Skeletal muscle satellite cell (primary cell): ENCODE results near the gene NUCKS1.

Experiments used
- H3K27me3 ChIP-seq: 2 replicates; pipeline ENCODE4 v1.7.0; 2013; ENCODE audit warnings: low read length; ENCODE audit not compliant: control insufficient read depth, insufficient read depth
- H3K36me3 ChIP-seq: 2 replicates; pipeline ENCODE4 v1.7.0; 2013; ENCODE audit warnings: mild to moderate bottlenecking, control low read depth, low read length; ENCODE audit not compliant: insufficient read depth
- H3K4me1 ChIP-seq: 2 replicates; pipeline ENCODE4 v1.7.0; 2013; ENCODE audit warnings: low read length; ENCODE audit not compliant: control insufficient read depth, insufficient read depth
- H3K4me2 ChIP-seq: 2 replicates; pipeline ENCODE4 v1.7.0; 2013; ENCODE audit warnings: mild to moderate bottlenecking, low read length
- H3K4me3 ChIP-seq: 2 replicates; pipeline ENCODE4 v1.7.0; 2013; ENCODE audit warnings: low read length
- H3K9ac ChIP-seq: 2 replicates; pipeline ENCODE4 v1.7.0; 2013; ENCODE audit warnings: mild to moderate bottlenecking, low read depth, low read length, moderate library complexity
- H3K9me3 ChIP-seq: replicated peaks from 2 replicates; pipeline ENCODE4 v1.7.0; 2013; ENCODE audit warnings: mild to moderate bottlenecking, control low read depth, low read length

Gene NUCKS1

DNA sequence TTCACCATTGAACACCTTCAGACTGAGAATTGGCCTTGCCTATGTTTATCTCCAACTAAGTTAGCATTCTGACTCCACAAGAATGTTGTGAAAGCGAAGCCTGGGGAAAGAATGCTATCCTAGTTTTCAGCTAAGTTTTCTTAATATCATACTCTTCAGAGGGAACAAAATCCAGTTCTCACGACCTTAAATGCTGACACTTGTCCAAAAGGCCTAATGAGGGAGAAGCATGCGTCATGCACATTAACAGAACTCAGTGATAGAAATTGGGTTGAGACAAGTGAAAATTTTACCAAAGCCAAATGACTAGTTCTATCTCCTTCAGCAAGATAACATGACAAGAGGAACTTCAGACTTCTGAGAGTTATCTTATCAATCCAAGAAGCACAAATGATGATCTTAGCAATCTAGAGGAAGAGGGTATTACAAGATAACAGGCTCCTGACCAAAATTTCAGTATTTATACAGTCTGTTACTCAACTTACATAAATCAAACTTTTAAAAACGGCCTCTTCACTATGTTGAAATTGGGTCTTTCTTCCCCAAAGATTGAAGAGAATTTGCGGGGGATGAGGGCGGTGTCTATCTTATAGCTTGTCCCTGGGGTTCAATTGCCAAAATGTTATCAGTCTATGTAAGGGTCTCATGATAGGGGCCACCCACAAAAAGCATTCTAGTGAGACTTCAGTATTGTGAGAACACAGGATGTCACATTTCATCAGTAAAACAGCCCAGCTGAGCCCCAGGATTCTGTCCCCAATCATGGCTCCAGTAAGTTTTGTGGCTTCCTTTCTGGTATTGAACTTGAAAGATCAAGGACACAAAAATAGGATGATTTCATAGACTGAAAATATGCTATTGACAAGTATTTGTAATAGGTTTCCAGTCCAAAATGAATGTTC, 43.1 kb downstream of the NUCKS1 start:
- no peaks in the 10 kb centered on the region for H3K27me3 ChIP-seq
- H3K4me2 ChIP-seq: no peak overlapping the region
- no peak overlapping the region for H3K4me3 ChIP-seq
- H3K36me3 ChIP-seq: peaks cover 56% of the 10 kb centered on the region
- H3K4me1 ChIP-seq: peaks cover 13% of the 10 kb centered on the region
- H3K9me3 ChIP-seq: no peaks in the 10 kb centered on the region
- H3K9ac ChIP-seq: no peak overlapping the region

DNA sequence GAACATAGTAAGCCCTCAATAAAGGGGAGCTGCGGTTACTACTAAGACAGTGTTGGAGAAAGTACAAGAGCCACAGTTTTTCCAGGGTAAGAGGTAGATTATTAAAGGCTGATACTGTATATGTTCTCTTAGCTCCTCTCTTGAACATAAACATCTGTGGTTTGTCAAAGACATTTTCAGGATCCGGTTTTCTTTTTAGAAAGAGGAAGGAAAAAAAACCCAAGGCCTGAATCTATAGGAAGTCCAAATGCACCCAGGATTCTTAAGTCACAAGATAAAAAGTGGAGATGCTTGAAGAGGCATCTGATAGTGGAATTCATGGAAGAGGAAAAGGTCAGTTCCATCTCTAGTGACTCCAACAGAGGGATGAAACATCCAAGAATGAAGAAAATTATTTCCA, 45.1 kb downstream of the NUCKS1 start:
- Histone ChIP-seq H3K9ac (no peak overlapping the region), H3K4me3 (no peak overlapping the region), H3K36me3 (peaks cover 44% of the 10 kb centered on the region), H3K4me2 (no peak overlapping the region), H3K27me3 (no peaks in the 10 kb centered on the region), H3K4me1 (peaks cover 13% of the 10 kb centered on the region), H3K9me3 (no peaks in the 10 kb centered on the region)

DNA sequence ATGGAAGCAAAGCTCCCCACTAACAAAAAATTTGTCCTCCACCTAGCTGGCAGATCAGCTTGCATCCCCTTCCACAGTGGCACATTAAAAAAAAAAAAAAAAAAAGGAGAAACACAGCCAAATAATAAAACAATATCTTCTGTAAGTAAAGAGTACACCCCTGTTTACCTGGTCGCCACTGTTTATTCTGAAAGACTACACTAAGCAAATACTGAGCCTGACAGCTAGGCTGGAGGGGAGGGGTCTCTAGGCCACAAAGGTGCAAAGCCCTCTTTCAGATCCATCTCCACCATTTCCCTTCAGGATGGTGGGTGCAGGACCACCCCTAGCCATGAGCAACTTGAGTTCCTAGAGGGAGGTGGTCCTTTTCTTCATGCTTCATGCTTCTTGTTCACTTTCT, 46.9 kb downstream of the NUCKS1 start:
- H3K4me3 ChIP-seq: no peak overlapping the region
- H3K36me3 ChIP-seq: peaks cover 31% of the 10 kb centered on the region
- H3K4me2 ChIP-seq: no peak overlapping the region
- H3K27me3 ChIP-seq: no peaks in the 10 kb centered on the region
- H3K9me3 ChIP-seq: no peaks in the 10 kb centered on the region
- H3K4me1 ChIP-seq: no peaks in the 10 kb centered on the region
- no peak overlapping the region for H3K9ac ChIP-seq

DNA sequence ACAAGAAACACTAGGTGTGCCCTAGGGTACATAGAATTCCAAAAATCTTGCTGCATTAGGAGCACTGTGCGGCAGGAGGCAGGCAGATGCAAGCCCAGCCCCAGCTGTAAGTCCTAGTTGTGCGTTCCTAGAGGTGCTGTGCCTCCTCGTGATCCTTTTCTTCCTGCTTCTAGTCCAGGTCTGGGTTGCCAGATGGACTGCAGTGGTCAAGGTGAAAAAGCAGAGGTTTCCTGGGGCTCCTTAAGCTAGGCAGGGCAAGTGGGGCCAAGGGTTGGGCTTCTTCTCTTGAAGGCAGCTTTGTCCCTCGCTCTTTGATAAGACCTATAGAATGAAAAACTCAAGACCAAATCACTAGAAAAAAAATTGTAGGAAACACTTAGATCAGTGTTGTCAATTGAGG, 48.1 kb downstream of the NUCKS1 start:
- Histone ChIP-seq H3K27me3 (no peaks in the 10 kb centered on the region), H3K4me2 (no peak overlapping the region), H3K9ac (no peak overlapping the region), H3K4me3 (no peak overlapping the region), H3K9me3 (no peaks in the 10 kb centered on the region), H3K4me1 (no peaks in the 10 kb centered on the region), H3K36me3 (peaks cover 28% of the 10 kb centered on the region)

DNA sequence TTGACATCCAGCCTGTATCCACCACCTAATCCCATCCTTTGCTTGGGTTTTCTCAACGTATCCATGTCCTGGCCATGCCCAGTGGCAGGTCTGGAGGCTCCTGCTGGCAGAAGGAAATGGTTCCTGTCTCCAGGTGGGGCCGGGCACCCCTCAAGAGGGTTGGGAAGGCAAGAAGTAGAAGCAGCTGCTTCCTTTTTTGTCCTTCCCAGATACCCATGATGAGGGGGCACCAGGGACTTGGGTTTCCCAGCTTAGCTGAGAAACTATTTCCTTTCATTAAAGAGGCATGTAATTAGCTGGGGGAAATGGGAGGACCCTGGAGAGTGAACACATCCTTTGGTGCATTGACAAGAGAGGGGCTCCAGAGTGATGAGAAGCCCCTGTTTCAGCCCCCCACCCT, 48.6 kb downstream of the NUCKS1 start:
- no peaks in the 10 kb centered on the region for H3K27me3 ChIP-seq
- no peak overlapping the region for H3K4me3 ChIP-seq
- no peaks in the 10 kb centered on the region for H3K9me3 ChIP-seq
- no peaks in the 10 kb centered on the region for H3K4me1 ChIP-seq
- no peak overlapping the region for H3K9ac ChIP-seq
- H3K36me3 ChIP-seq: peaks cover 24% of the 10 kb centered on the region
- H3K4me2 ChIP-seq: no peak overlapping the region

DNA sequence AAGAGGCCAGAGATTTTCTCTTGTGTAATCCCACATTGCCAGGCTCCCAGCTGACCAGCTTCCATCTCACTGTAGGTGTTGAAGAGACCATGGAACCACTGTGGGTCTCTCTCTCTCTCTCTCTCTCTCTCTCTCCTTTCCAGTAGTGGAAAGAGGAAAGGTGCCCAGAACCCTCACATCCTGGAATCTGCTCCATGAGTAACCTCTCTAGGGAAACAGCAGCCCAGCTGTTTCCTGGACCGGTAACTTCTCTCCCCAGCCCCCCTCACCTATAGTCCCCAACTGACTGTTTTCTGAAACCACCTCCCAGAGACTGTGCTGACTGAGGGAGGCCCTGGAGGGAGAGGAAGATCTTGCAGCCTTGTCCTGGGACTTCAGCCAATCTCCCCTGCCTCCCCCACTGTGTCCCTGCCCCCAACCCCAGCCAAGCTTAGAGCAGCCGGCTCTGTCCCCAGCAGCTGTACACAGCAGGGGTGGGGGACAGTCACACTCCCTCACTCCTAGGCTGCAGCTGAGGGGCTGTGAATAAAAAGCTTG, 49.0 kb downstream of the NUCKS1 start:
- H3K27me3 ChIP-seq: no peaks in the 10 kb centered on the region
- no peaks in the 10 kb centered on the region for H3K4me1 ChIP-seq
- H3K4me3 ChIP-seq: no peak overlapping the region
- H3K36me3 ChIP-seq: peaks cover 22% of the 10 kb centered on the region
- no peak overlapping the region for H3K9ac ChIP-seq
- no peak overlapping the region for H3K4me2 ChIP-seq
- no peaks in the 10 kb centered on the region for H3K9me3 ChIP-seq

DNA sequence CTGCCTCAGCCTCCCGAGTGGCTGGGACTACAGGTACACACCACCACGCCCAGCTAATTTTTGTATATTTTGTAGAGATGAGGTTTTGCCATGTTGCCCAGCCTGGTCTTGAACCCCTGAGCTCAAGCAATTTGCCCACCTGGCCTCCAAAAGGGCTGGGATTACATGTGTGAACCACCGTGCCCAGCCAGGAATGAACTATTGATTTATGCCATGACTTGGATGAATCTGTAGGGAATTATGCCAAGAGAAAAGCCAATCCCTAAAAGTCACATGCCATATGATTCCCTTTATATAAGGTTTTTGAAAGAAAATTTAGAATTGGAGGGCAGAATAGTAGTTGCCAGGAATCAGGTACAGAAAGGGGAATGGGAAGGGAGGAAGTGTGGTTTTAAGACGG, 50.6 kb downstream of the NUCKS1 start:
- Histone ChIP-seq H3K4me3 (no peak overlapping the region), H3K9ac (no peak overlapping the region), H3K9me3 (no peaks in the 10 kb centered on the region), H3K36me3 (peaks cover 15% of the 10 kb centered on the region), H3K4me1 (no peaks in the 10 kb centered on the region), H3K27me3 (no peaks in the 10 kb centered on the region), H3K4me2 (no peak overlapping the region)

DNA sequence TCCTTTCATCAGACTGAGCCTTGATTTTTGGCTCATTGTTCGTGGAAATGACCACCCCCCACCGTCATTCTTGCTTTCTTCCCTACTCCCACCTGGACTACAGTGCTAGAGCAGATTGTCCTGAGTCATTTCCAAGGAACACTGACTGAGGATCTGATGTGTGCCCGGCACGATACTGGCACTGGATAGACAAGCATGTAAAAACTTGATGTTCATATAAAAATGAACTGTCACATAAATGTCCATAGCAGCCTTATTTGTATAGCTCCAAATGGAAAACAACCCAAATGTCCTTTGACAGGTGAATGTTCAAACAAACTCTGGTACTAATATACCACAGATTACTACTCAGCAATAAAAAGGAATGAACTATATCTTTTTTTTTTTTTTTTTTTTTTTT, 51.1 kb downstream of the NUCKS1 start:
- Histone ChIP-seq H3K9me3 (no peaks in the 10 kb centered on the region), H3K36me3 (peaks cover 10% of the 10 kb centered on the region), H3K27me3 (no peaks in the 10 kb centered on the region), H3K4me1 (no peaks in the 10 kb centered on the region), H3K4me3 (no peak overlapping the region), H3K4me2 (no peak overlapping the region), H3K9ac (no peak overlapping the region)

DNA sequence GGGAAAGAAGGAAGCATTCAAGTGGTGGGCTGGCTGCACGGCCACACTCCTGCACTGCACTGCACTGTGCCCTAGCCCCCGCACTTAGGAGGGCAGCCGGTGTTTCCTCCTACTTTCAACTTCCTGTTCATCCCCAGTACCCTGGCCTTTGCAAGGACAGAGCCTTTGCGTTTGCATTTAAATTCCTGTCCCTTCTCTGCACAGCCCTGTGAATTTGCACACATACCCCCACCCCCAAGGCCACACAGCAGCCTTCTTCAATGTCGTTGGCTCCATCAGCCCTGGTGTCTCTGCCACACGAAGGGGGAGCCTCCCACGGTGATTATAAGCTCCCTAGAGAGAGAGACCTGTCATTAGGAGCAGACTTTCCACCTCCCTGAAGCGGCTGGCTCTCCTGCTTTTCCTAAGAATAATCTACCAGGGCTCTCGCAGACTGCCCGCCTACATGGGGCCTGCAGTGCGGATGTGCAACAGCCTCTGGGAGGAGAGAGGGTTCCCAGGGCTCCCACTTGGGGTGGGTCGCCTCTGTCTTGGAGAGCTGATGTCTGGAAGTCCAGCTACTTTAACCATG, 56.5 kb downstream of the NUCKS1 start:
- Histone ChIP-seq H3K27me3 (peaks cover 8% of the 10 kb centered on the region), H3K9me3 (no peaks in the 10 kb centered on the region), H3K4me3 (no peak overlapping the region), H3K36me3 (no peaks in the 10 kb centered on the region), H3K9ac (no peak overlapping the region), H3K4me2 (no peak overlapping the region), H3K4me1 (no peaks in the 10 kb centered on the region)

DNA sequence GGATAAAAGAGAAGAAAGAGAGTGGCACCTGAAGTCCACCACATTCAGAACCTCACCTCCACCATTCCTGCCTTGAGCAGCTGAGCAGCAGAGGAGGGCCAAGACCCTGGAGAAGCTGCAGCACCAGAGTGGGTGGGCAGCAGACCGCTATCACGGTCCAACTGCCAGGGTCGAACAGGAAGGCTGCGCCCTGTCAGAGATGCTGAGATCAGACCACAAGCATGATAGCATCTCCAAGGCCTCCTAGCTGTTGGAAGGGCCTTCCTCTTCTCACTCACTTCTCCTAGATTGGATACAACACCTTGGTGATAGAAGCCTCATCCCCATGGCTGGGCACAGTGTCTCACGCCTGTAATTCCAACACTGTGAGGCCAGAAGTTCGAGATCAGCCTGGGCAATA, 57.6 kb downstream of the NUCKS1 start:
- Histone ChIP-seq H3K27me3 (peaks cover 15% of the 10 kb centered on the region), H3K4me1 (no peaks in the 10 kb centered on the region), H3K9me3 (no peaks in the 10 kb centered on the region), H3K4me2 (no peak overlapping the region), H3K4me3 (no peak overlapping the region), H3K9ac (no peak overlapping the region), H3K36me3 (no peaks in the 10 kb centered on the region)

DNA sequence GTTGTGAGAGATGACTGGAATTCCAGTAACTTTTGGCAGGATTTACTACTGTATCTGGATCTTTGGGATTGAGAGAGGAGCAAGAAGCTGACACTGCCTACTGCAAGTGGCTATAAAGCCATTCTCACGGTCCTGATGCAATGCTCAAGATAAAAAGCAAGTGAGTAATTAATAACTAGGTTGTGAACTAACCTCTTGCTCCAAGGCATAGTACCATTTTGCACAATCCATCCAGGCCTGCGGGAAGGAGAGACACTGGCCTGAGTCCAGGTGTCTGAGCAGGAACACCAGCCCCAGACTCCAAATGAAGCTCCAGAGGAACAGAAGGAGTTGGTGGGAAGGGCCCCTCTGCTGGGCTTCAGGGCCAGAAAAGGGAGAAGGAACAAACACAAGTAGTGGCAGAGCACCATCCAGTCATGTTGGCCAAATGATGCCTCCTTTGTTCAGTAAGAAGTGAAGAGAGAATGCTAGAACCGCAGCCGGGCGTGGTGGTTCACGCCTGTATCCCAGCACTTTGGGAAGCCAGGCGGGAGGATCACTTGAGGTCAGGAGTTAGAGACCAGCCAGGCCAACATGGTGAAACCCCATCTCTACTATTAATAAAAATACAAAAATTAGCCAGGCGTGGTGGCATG, 59.7 kb downstream of the NUCKS1 start:
- H3K36me3 ChIP-seq: no peaks in the 10 kb centered on the region
- no peak overlapping the region for H3K4me3 ChIP-seq
- no peak overlapping the region for H3K4me2 ChIP-seq
- H3K27me3 ChIP-seq: peaks cover 18% of the 10 kb centered on the region
- no peak overlapping the region for H3K9ac ChIP-seq
- H3K4me1 ChIP-seq: no peaks in the 10 kb centered on the region
- H3K9me3 ChIP-seq: no peaks in the 10 kb centered on the region
